Activated CD4-positive, alpha-beta T cell treated with anti-CD3 and anti-CD28 coated beads, Interleukin-2, amount 10 ng/mL, durations not matched to agents 7 days and 5 days (primary cell): ENCODE results near the gene RBFA. TPM values are rescaled to one million over a fixed set of nuclear protein-coding genes. Genes with fewer than 3 reads are reported as not detected.
A peak's percentile ranks its signal among the peaks of the same experiment; 100 is the strongest.
"Not testable (repeated sequence)": the region's sequence is repeated elsewhere in the genome, so short reads cannot be mapped to it uniquely, and the experiment has no call there.

ENCODE experiments used
- CTCF ChIA-PET: fragments of 350-600 bp; sonication (Branson Sonifier 250); formaldehyde crosslinking; loops from one replicate; lab custom pipeline; 2021; ENCODE audit warnings: antibody characterized with exemption; lab: Charles Lee
- POLR2A ChIA-PET: fragments of 350-600 bp; sonication (Branson Sonifier 250); formaldehyde crosslinking; loops from one replicate; lab custom pipeline; 2021; ENCODE audit warnings: antibody characterized with exemption; lab: Charles Lee
- DNase-seq: peaks from one replicate; pipeline ENCODE4 v3.0.0-alpha.2; 2020
- H3K27ac Mint-ChIP-seq: one replicate; pipeline ENCODE4 v1.8.0; 2021; ENCODE audit warnings: mild to moderate bottlenecking, moderate library complexity, mixed read lengths
- H3K27me3 Mint-ChIP-seq: one replicate; pipeline ENCODE4 v1.8.0; 2021; ENCODE audit warnings: mixed read lengths
- H3K36me3 Mint-ChIP-seq: one replicate; pipeline ENCODE4 v1.8.0; 2021; ENCODE audit warnings: low read depth, mixed read lengths
- H3K4me1 Mint-ChIP-seq: one replicate; pipeline ENCODE4 v1.8.0; 2021; ENCODE audit warnings: mixed read lengths
- H3K4me3 Mint-ChIP-seq: one replicate; pipeline ENCODE4 v1.8.0; 2021; ENCODE audit warnings: mild to moderate bottlenecking, moderate library complexity, mixed read lengths
- H3K9me3 Mint-ChIP-seq: one replicate; pipeline ENCODE4 v1.8.0; 2021; ENCODE audit warnings: mixed read lengths
- total RNA-seq, 2 experiments: library from RNA; stranded (reverse); gene quantifications; one replicate each; pipeline ENCODE4 v1.2.3, GENCODE V29; 2021

Gene RBFA
- total RNA-seq, 2 experiments from 2014 or later: 24.2 to 25.0 TPM

GRCh38 chr18:80006724-80007123 lies 27.5 kb upstream of the RBFA start:
- Mint-ChIP-seq H3K4me3 (no peak overlapping the region), H3K9me3 (peaks cover 15% of the 10 kb centered on the region), H3K36me3 (no peaks in the 10 kb centered on the region), H3K27me3 (no peaks in the 10 kb centered on the region), H3K4me1 (no peaks in the 10 kb centered on the region), H3K27ac (no peak overlapping the region)
- ChIA-PET POLR2A (no interaction called here), CTCF (no interaction called here)
- DNase-seq: no peak

- no peaks in the 10 kb centered on the region for H3K4me1 Mint-ChIP-seq
- H3K27me3 Mint-ChIP-seq: no peaks in the 10 kb centered on the region
- no peak for DNase-seq
- ChIA-PET CTCF (no interaction called here), POLR2A (no interaction called here)
- no peak overlapping the region for H3K27ac Mint-ChIP-seq
- H3K36me3 Mint-ChIP-seq: no peaks in the 10 kb centered on the region
- no peak overlapping the region for H3K4me3 Mint-ChIP-seq
- H3K9me3 Mint-ChIP-seq: peaks cover 26% of the 10 kb centered on the region
Observed at GRCh38 chr18:80009661-80010550, 24.3 kb upstream of the RBFA start.

GRCh38 chr18:80010551-80010906 lies 23.7 kb upstream of the RBFA start:
- no peak for DNase-seq
- H3K36me3 Mint-ChIP-seq: no peaks in the 10 kb centered on the region
- no peak overlapping the region for H3K4me3 Mint-ChIP-seq
- no peaks in the 10 kb centered on the region for H3K4me1 Mint-ChIP-seq
- ChIA-PET POLR2A (no interaction called here), CTCF (no interaction called here)
- H3K9me3 Mint-ChIP-seq: peaks cover 26% of the 10 kb centered on the region
- H3K27ac Mint-ChIP-seq: no peak overlapping the region
- no peaks in the 10 kb centered on the region for H3K27me3 Mint-ChIP-seq

- POLR2A ChIA-PET, H3K27me3 Mint-ChIP-seq, H3K4me3 Mint-ChIP-seq, H3K36me3 Mint-ChIP-seq, DNase-seq, H3K4me1 Mint-ChIP-seq, H3K27ac Mint-ChIP-seq: not testable (repeated sequence)
- CTCF ChIA-PET: interaction anchor here (0.5 to 0.6 kb wide), 2 partner anchors 26 to 54 kb away, joined by 4 to 7 read pairs; no protein-coding TSS in a partner anchor
- peaks cover 26% of the 10 kb centered on the region for H3K9me3 Mint-ChIP-seq
Observed at GRCh38 chr18:80011496-80012137, 22.6 kb upstream of the RBFA start.

- Mint-ChIP-seq H3K4me1 (no peaks in the 10 kb centered on the region), H3K36me3 (no peaks in the 10 kb centered on the region), H3K9me3 (peaks cover 26% of the 10 kb centered on the region), H3K27ac (no peak overlapping the region), H3K27me3 (no peaks in the 10 kb centered on the region), H3K4me3 (no peak overlapping the region)
- CTCF ChIA-PET: interaction anchor here (0.6 kb wide), 1 partner anchor 619 kb away, joined by 3 read pairs; no protein-coding TSS in a partner anchor
- DNase-seq: no peak
- POLR2A ChIA-PET: no interaction called here
Observed at GRCh38 chr18:80012714-80013113, 21.5 kb upstream of the RBFA start.

GRCh38 chr18:80022613-80023012 lies 11.6 kb upstream of the RBFA start:
- no peaks in the 10 kb centered on the region for H3K4me1 Mint-ChIP-seq
- DNase-seq: no peak
- no peak overlapping the region for H3K27ac Mint-ChIP-seq
- no peak overlapping the region for H3K4me3 Mint-ChIP-seq
- ChIA-PET CTCF (interaction anchor here (1.0 kb wide), 1 partner anchor 9 kb away, joined by 3 read pairs; no protein-coding TSS in a partner anchor), POLR2A (no interaction called here)
- peaks cover 23% of the 10 kb centered on the region for H3K36me3 Mint-ChIP-seq
- no peaks in the 10 kb centered on the region for H3K27me3 Mint-ChIP-seq
- peaks cover 56% of the 10 kb centered on the region for H3K9me3 Mint-ChIP-seq

- H3K4me1 Mint-ChIP-seq: no peaks in the 10 kb centered on the region
- ChIA-PET POLR2A (no interaction called here), CTCF (interaction anchor here (1.0 kb wide), 1 partner anchor 8 kb away, joined by 3 read pairs; no protein-coding TSS in a partner anchor)
- H3K27ac Mint-ChIP-seq: no peak overlapping the region
- no peak overlapping the region for H3K4me3 Mint-ChIP-seq
- peaks cover 54% of the 10 kb centered on the region for H3K9me3 Mint-ChIP-seq
- H3K36me3 Mint-ChIP-seq: peaks cover 23% of the 10 kb centered on the region
- no peaks in the 10 kb centered on the region for H3K27me3 Mint-ChIP-seq
- DNase-seq: no peak
Observed at GRCh38 chr18:80023173-80023572, 11.1 kb upstream of the RBFA start.

- peaks cover 17% of the 10 kb centered on the region for H3K36me3 Mint-ChIP-seq
- peaks cover 45% of the 10 kb centered on the region for H3K9me3 Mint-ChIP-seq
- POLR2A ChIA-PET: no interaction called here
Observed at GRCh38 chr18:80026363-80026762, 7.9 kb upstream of the RBFA start.

GRCh38 chr18:80027719-80028118 lies 6.5 kb upstream of the RBFA start:
- H3K4me3 Mint-ChIP-seq, DNase-seq, H3K27me3 Mint-ChIP-seq, POLR2A ChIA-PET, H3K27ac Mint-ChIP-seq, CTCF ChIA-PET, H3K4me1 Mint-ChIP-seq: not testable (repeated sequence)
- Mint-ChIP-seq H3K36me3 (peaks cover 14% of the 10 kb centered on the region), H3K9me3 (peaks cover 34% of the 10 kb centered on the region)

More at GRCh38 chr18:80026363-80026762, 7.9 kb upstream of the RBFA start:
- CTCF ChIA-PET: interaction anchor here (0.6 to 0.8 kb wide), 3 partner anchors 31 to 93 kb away, joined by 3 read pairs; no protein-coding TSS in a partner anchor
- no peaks in the 10 kb centered on the region for H3K4me1 Mint-ChIP-seq
- no peak overlapping the region for H3K27ac Mint-ChIP-seq
- no peak overlapping the region for H3K4me3 Mint-ChIP-seq
- DNase-seq: no peak
- no peaks in the 10 kb centered on the region for H3K27me3 Mint-ChIP-seq

- POLR2A ChIA-PET: no interaction called here
- no peak overlapping the region for H3K27ac Mint-ChIP-seq
Observed at GRCh38 chr18:80029690-80030089, 4.5 kb upstream of the RBFA start.

GRCh38 chr18:80033181-80034067 lies 810 bp upstream of the RBFA start:
- POLR2A ChIA-PET: no interaction called here
- DNase-seq: peak; percentile 82
- Mint-ChIP-seq H3K27ac (peak overlapping the region; percentile 87), H3K36me3 (peaks cover 10% of the 10 kb centered on the region), H3K4me3 (peak overlapping the region; percentile 94), H3K4me1 (peaks cover 31% of the 10 kb centered on the region), H3K9me3 (no peaks in the 10 kb centered on the region), H3K27me3 (no peaks in the 10 kb centered on the region)
- CTCF ChIA-PET: interaction anchor here (0.6 to 1.2 kb wide), 4 partner anchors 12 to 432 kb away, joined by 3 to 5 read pairs (median 4); no protein-coding TSS in a partner anchor

More at GRCh38 chr18:80029690-80030089, 4.5 kb upstream of the RBFA start:
- Mint-ChIP-seq H3K4me1 (peaks cover 13% of the 10 kb centered on the region), H3K27me3 (no peaks in the 10 kb centered on the region), H3K36me3 (peaks cover 9% of the 10 kb centered on the region), H3K9me3 (peaks cover 17% of the 10 kb centered on the region), H3K4me3 (no peak overlapping the region)
- no peak for DNase-seq
- CTCF ChIA-PET: no interaction called here

- Mint-ChIP-seq H3K4me3 (peak overlapping the region; percentile 94), H3K36me3 (peaks cover 18% of the 10 kb centered on the region), H3K27ac (peak overlapping the region; percentile 87), H3K4me1 (peaks cover 31% of the 10 kb centered on the region), H3K27me3 (no peaks in the 10 kb centered on the region), H3K9me3 (no peaks in the 10 kb centered on the region)
- POLR2A ChIA-PET: no interaction called here
- no peak for DNase-seq
- CTCF ChIA-PET: interaction anchor here (1.0 kb wide), 1 partner anchor 103 kb away, joined by 3 read pairs; no protein-coding TSS in a partner anchor
Observed at GRCh38 chr18:80034852-80035406, 695 bp downstream of the RBFA start.
